H1 (cell line): Measurements from ENCODE around the gene FAN1.

Source experiments
- CBX5 ChIP-seq: fragments of 300-800, 300-1000 bp; sonication (generic); IDR thresholded peaks from 2 replicates; pipeline ENCODE4 v1.7.1; 2016; ENCODE audit warnings: antibody characterized with exemption, low read length, low read depth
- CTCF ChIP-seq, 3 experiments: IDR thresholded peaks; 1 replicate in 2 of 3; 2 replicates in 1 of 3; pipeline versions ENCODE4 v1.5.1 to v1.6.1; 2011; ENCODE audit warnings: low read length in 3 of 3, mild to moderate bottlenecking in 3 of 3, inconsistent platforms in 2 of 3, low read depth in 1 of 3, moderate library complexity in 1 of 3; ENCODE audit not compliant: insufficient read depth in 1 of 3; ENCODE audit errors: control extremely low read depth in 1 of 3
- EP300 ChIP-seq, 2 experiments: IDR thresholded peaks; 1 replicate in 1 of 2; 2 replicates in 1 of 2; pipeline ENCODE4 v1.6.1; 2011 to 2012; ENCODE audit warnings: low read depth in 2 of 2, low read length in 2 of 2, mild to moderate bottlenecking in 2 of 2, borderline replicate concordance in 1 of 2, inconsistent platforms in 1 of 2, moderate library complexity in 1 of 2
- EZH2 ChIP-seq: fragments of 200-600 bp; sonication (generic); IDR thresholded peaks from 2 replicates; pipeline ENCODE4 v1.7.1; 2012; ENCODE audit warnings: low read depth, mild to moderate bottlenecking, moderate library complexity, low read length, inconsistent platforms; ENCODE audit not compliant: severe bottlenecking
- GTF2F1 ChIP-seq: IDR thresholded peaks from 2 replicates; pipeline ENCODE4 v1.6.1; 2012; ENCODE audit warnings: low read depth, low read length, improper control_type of control experiment, borderline replicate concordance
- POLR2AphosphoS5 ChIP-seq: IDR thresholded peaks from 2 replicates; pipeline ENCODE4 v1.6.1; 2011; ENCODE audit warnings: low read depth, low read length
- POU5F1 ChIP-seq: IDR thresholded peaks from 2 replicates; pipeline ENCODE4 v1.6.1; 2011; ENCODE audit warnings: low read depth, mild to moderate bottlenecking, low read length, moderate library complexity
- ZNF274 ChIP-seq: IDR thresholded peaks from 2 replicates; pipeline ENCODE4 v1.7.0; 2012; ENCODE audit warnings: low read length, borderline replicate concordance; ENCODE audit errors: extremely low read depth

- TF ChIP-seq POU5F1 (no peak), EP300 (IDR thresholded peaks at IDR 0.05; ENCODE audit: borderline replicate concordance in 1 of 2, low read depth in 2 of 2, low read length in 2 of 2) (no peak), CTCF (IDR thresholded peaks at IDR 0.05; ENCODE audit: control extremely low read depth in 1 of 3, insufficient read depth in 1 of 3, low read depth in 1 of 3, low read length in 3 of 3) (no peak), POLR2AphosphoS5 (no peak), EZH2 (no peak), CBX5 (no peak), GTF2F1 (no peak), ZNF274 (no peak)
Measured at GRCh38 chr15:30865257-30865656, 38.5 kb upstream of the FAN1 start.
